HG03354 (cell line): ENCODE results near the gene DPH3.

Experiments used
- ATAC-seq: cut with Tn5 transposase; IDR thresholded peaks from one replicate; pipeline ENCODE4 v1.9.1; 2021; ENCODE audit warnings: mild to moderate bottlenecking; ENCODE audit not compliant: unreplicated experiment, poor library complexity, severe bottlenecking

The DPH3 gene

GRCh38 chr3:16260046-16260445 is 4.7 kb downstream of the DPH3 start:
- ATAC-seq, result no peak

GRCh38 chr3:16258866-16259265 is 5.9 kb downstream of the DPH3 start:
- ATAC-seq, result no peak

GRCh38 chr3:16258177-16258576 is 6.6 kb downstream of the DPH3 start:
- no peak for ATAC-seq

DNA sequence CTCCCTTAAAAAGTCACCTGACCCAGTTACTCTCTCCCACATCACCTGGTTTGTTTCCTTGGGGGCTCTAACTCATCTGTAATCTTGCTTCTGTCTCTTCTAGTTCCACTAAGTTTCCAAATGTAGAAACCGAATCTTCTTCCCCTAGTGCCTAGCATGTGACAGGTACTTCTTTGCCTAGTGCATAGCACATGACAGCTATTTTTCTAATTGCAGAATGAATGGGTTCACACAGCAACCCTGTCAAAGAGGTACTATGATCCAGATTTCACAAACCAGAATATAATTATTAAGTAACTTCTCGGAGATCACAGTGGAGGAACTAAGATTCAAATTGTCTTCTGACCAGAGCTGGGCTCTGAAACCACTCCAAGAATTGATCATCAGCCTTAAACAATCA is 7.4 kb downstream of the DPH3 start:
- ATAC-seq, result no peak

GRCh38 chr3:16255726-16256125 is 9.0 kb downstream of the DPH3 start:
- no peak for ATAC-seq

GRCh38 chr3:16255326-16255725 is 9.4 kb downstream of the DPH3 start:
- no peak for ATAC-seq

DNA sequence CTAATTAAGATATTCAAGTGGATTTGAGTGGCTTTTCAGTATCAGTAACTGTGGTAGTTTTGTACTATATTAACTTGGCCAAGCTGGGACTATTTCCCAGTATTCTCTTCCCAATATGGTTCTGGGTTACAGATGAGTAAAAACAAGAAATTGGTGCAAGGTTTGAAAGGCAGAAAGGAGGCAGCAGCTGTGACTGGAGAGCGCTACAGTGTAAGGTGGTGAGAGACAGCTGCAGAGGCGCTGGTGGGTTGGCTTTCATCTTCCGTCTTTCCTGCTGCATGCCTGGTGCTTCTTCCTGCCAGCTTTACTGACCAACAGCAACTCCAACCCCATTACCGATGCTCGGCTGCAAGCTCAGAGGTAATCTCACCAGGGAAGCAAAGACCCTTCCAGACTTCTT is 9.8 kb downstream of the DPH3 start:
- ATAC-seq, result no peak

DNA sequence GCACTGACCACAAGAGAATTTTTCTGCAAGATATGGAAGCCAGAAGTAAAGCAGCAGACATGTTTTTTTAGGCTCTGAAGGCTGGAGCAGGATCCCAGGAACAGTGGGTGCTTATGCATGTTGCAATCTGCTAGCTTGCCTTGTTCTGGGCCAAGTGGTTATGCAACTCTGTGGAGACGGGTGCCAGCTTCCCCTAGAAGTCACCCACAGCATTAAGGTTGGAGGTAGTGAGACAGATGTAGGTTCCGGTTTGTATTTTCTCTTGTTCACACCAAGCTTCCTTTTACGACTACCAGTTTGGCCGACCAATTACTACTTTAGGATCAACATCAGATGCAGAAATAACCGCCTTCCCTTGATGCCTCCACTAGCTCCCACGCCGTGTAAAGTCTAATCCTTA is 11.1 kb downstream of the DPH3 start:
- no peak for ATAC-seq

DNA sequence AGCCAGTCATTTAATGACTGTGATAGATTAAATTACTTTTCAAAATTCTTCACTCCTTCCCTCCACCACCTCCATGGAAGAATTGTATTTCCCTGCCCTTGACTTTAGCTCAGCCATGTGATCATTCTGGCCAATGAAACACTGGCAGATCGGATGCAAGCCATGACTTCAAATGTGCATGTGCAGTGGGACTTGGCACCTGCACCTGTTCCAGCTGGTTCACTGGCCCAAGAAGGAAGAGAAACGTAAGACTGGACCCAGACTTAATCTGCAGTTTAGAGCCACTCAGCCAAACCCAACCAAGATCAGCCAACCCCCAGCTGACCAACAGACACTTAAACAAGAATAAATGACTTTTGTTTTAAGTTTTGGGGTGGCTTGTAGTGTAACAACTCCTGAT is 11.8 kb downstream of the DPH3 start:
- ATAC-seq, result no peak

GRCh38 chr3:16252243-16252978 is 12.3 kb downstream of the DPH3 start:
- ATAC-seq, result no peak

GRCh38 chr3:16251316-16252085 is 13.2 kb downstream of the DPH3 start:
- no peak for ATAC-seq

DNA sequence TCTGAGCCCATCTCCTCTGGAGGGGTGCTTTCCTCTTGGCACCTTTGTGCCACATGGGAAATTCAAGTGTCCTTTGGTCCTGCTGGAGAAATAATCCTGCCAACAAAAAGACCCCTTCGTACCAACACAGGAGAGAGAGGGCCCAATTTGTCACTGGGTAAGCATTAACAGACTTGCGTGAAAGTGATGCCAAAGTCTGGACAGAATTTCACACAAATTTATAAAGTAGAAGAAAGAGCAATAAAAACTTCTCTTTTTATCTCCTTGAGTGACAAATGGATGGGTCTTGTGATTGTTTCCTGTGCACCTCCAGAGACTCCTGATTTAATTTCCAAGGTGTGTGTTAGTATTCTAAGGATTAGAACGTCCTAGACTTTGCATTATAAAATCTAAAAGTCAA is 14.9 kb downstream of the DPH3 start:
- no peak for ATAC-seq

- ATAC-seq, result no peak
Measured at GRCh38 chr3:16249336-16249735, 15.4 kb downstream of the DPH3 start.

DNA sequence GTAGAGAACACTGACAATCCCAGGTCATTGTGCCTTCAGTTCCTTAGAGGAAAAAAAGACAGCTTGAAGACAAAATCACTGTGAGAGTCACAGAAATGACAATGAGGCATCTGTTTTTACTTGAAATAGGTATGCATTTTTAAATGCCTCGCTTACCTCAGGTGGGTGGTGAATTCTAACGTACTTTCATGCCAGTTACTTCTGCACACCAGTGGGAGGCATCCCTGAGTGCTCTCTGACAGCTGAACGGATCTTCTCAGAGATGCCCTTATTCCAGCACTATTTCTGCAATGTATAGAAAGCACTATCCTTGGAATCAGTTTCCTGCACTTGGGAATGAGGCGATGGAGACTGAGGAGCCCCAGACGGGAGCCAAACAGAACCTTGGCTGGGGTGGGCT is 16.2 kb downstream of the DPH3 start:
- no peak for ATAC-seq

- peak; percentile 87 for ATAC-seq
Measured at GRCh38 chr3:16247282-16248061, 17.3 kb downstream of the DPH3 start.

- no peak for ATAC-seq
Measured at GRCh38 chr3:16245609-16246008, 19.1 kb downstream of the DPH3 start.

DNA sequence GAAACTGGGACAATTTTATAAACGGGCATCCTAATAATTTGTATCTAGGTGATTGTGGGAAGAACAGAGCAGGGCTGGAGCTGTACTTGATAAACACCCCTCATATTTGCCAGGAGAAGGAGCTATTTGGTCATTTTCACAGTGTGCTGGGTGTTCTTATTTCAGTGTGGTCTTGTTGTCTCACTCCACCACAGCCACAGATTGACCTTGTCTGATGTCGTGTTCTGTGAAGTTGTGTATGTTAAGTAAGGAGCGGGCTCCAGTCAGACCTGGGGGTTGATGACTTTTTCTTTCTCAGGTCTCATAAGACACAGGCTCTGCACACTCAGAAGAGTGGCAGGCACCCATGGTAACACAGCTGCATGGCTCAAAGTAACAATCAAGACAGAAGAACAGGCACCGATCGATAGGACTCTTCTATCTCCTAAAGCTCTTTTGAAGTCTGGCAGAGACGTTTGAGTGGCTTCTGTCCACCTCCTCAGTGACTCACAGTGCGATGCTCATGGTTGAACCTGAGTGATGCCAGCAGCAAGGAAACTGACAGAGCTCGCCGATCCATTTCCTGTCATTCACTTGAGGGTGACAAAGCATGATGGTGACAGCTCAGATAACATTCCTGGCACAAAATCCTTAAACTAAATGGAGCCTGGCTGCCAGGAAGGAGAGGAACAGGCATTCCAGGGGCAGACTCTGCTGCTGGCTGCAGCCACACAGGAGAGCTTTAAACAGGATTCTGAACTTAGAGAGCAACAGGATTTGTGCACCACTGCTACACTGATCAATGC is 20.8 kb downstream of the DPH3 start:
- ATAC-seq, result no peak

DNA sequence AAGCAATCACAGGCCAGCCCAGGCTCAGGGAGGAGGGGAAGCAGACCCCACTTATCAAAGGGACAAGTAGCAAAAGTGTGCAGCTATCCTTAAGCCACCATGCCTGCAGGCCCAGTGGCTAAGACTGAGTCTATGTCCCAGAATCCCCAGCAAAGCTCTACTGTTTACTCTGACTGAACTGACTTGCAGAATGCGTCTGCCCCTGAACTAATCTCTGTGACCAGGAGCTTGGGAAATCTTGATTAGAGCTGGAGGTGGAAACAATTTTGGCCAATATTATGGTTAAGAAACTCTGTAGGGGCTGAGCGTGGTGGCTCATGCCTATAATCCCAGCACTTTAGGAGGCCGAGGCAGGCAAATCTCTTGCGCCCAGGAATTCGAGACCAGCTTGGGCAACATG is 22.6 kb downstream of the DPH3 start:
- no peak for ATAC-seq

DNA sequence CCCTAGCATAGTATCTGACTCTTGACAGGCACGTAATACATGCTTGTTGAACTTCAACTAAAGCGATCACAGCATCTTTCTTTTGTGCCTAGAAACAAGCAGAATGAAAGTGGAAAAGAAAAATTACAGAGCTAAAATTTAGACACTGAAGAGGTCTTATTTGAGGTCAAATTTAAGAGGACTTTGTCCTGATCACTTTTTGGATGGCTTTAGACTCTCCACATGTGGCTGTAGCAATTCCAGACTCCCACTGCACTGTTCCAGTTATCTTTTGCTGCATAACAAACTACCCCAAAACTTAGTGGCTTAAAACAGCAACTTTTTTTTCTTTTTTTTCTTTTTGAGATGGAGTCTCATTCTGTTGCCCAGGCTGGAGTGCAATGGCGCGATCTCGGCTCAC is 23.5 kb downstream of the DPH3 start:
- no peak for ATAC-seq
